ENCODE results near the gene COL6A2.

DNA sequence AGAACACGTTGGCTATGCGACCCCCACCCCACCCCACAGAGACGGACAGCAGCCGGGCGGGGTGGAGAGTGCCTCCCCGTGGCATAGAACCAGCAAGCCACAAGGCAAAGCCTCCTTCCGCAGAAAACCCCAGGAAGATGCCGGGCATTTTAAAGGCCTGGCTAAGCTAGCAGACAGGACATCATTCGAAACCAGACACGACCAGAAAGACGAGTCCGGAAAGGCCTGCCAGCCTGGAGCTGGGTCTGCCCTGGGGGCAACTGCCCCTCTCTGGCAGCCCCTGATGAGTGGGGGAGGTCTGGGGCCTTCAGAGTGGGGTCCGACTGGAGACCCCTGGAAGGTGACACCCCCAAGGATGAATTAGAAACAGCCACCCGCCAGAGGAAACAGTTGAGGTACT, 48.9 kb downstream of the COL6A2 start:
- TF ChIP-seq, protein P1, sequence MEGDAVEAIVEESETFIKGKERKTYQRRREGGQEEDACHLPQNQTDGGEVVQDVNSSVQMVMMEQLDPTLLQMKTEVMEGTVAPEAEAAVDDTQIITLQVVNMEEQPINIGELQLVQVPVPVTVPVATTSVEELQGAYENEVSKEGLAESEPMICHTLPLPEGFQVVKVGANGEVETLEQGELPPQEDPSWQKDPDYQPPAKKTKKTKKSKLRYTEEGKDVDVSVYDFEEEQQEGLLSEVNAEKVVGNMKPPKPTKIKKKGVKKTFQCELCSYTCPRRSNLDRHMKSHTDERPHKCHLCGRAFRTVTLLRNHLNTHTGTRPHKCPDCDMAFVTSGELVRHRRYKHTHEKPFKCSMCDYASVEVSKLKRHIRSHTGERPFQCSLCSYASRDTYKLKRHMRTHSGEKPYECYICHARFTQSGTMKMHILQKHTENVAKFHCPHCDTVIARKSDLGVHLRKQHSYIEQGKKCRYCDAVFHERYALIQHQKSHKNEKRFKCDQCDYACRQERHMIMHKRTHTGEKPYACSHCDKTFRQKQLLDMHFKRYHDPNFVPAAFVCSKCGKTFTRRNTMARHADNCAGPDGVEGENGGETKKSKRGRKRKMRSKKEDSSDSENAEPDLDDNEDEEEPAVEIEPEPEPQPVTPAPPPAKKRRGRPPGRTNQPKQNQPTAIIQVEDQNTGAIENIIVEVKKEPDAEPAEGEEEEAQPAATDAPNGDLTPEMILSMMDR (IDR thresholded peaks at IDR 0.05): no peak
- TF ChIP-seq NR1H2 (CRISPR knock-in tag; IDR thresholded peaks at IDR 0.05): no peak
- TF ChIP-seq, protein P2, sequence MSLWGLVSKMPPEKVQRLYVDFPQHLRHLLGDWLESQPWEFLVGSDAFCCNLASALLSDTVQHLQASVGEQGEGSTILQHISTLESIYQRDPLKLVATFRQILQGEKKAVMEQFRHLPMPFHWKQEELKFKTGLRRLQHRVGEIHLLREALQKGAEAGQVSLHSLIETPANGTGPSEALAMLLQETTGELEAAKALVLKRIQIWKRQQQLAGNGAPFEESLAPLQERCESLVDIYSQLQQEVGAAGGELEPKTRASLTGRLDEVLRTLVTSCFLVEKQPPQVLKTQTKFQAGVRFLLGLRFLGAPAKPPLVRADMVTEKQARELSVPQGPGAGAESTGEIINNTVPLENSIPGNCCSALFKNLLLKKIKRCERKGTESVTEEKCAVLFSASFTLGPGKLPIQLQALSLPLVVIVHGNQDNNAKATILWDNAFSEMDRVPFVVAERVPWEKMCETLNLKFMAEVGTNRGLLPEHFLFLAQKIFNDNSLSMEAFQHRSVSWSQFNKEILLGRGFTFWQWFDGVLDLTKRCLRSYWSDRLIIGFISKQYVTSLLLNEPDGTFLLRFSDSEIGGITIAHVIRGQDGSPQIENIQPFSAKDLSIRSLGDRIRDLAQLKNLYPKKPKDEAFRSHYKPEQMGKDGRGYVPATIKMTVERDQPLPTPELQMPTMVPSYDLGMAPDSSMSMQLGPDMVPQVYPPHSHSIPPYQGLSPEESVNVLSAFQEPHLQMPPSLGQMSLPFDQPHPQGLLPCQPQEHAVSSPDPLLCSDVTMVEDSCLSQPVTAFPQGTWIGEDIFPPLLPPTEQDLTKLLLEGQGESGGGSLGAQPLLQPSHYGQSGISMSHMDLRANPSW (CRISPR knock-in tag; conservative IDR thresholded peaks at IDR 0.05; ENCODE audit: low read depth): no peak
